Osteocyte (in vitro differentiated cells): ENCODE results near the gene DGUOK. TPM values are rescaled to one million over a fixed set of nuclear protein-coding genes. Genes with fewer than 3 reads are reported as not detected.

Experiments
- DNase-seq: peaks from one replicate; pipeline ENCODE4 v3.0.0; 2021; ENCODE audit warnings: mixed read lengths; ENCODE audit not compliant: unreplicated experiment; ENCODE audit errors: extremely low spot score
- H3K27ac Mint-ChIP-seq: one replicate; pipeline ENCODE4 v1.8.0; 2021; ENCODE audit warnings: mild to moderate bottlenecking, mixed read lengths; ENCODE audit not compliant: unreplicated experiment
- H3K27me3 Mint-ChIP-seq: one replicate; pipeline ENCODE4 v1.8.0; 2021; ENCODE audit warnings: mixed read lengths; ENCODE audit not compliant: unreplicated experiment
- H3K36me3 Mint-ChIP-seq: one replicate; pipeline ENCODE4 v1.8.0; 2021; ENCODE audit warnings: mixed read lengths; ENCODE audit not compliant: unreplicated experiment
- H3K4me1 Mint-ChIP-seq: one replicate; pipeline ENCODE4 v1.8.0; 2021; ENCODE audit warnings: mixed read lengths; ENCODE audit not compliant: unreplicated experiment
- H3K4me3 Mint-ChIP-seq: one replicate; pipeline ENCODE4 v1.8.0; 2021; ENCODE audit warnings: mild to moderate bottlenecking, moderate library complexity, mixed read lengths; ENCODE audit not compliant: unreplicated experiment
- H3K9me3 Mint-ChIP-seq: one replicate; pipeline ENCODE4 v1.8.0; 2021; ENCODE audit warnings: mixed read lengths; ENCODE audit not compliant: unreplicated experiment
- total RNA-seq: library from RNA; stranded (reverse); gene quantifications from 2 replicates; pipeline ENCODE4 v1.2.1, GENCODE V29; 2021
- TF ChIP-seq, protein P1 (sequence below): fragments of 200-600 bp; sonication (generic); IDR thresholded peaks from 2 replicates; pipeline ENCODE4 v1.5.0; 2021; ENCODE audit warnings: antibody characterized with exemption, mild to moderate bottlenecking, moderate library complexity

Gene DGUOK
- total RNA-seq, 1 donor from 2014 or later: 63.9 TPM

DNA sequence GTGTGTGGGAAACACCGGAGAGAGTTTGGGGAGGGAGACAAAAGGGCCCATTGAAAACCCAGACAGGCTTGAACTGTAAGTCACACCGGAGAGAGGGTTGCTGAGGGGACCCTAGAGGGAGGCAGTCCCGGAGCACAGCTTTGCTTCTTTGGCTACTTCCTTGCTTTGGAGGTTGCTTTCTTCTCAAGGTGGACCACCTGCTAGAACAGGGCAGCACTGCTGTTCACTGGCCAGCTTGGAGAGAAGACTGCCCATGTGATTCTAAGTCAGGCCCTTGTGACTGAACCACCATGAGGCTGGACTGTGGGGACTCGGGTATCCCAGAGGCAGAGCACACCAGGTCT, 29.5 kb upstream of the DGUOK start:
- peak; percentile 67 for DNase-seq
- H3K27ac Mint-ChIP-seq: peak overlapping the region; percentile 85
- TF ChIP-seq, protein P1, sequence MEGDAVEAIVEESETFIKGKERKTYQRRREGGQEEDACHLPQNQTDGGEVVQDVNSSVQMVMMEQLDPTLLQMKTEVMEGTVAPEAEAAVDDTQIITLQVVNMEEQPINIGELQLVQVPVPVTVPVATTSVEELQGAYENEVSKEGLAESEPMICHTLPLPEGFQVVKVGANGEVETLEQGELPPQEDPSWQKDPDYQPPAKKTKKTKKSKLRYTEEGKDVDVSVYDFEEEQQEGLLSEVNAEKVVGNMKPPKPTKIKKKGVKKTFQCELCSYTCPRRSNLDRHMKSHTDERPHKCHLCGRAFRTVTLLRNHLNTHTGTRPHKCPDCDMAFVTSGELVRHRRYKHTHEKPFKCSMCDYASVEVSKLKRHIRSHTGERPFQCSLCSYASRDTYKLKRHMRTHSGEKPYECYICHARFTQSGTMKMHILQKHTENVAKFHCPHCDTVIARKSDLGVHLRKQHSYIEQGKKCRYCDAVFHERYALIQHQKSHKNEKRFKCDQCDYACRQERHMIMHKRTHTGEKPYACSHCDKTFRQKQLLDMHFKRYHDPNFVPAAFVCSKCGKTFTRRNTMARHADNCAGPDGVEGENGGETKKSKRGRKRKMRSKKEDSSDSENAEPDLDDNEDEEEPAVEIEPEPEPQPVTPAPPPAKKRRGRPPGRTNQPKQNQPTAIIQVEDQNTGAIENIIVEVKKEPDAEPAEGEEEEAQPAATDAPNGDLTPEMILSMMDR: no peak

DNA sequence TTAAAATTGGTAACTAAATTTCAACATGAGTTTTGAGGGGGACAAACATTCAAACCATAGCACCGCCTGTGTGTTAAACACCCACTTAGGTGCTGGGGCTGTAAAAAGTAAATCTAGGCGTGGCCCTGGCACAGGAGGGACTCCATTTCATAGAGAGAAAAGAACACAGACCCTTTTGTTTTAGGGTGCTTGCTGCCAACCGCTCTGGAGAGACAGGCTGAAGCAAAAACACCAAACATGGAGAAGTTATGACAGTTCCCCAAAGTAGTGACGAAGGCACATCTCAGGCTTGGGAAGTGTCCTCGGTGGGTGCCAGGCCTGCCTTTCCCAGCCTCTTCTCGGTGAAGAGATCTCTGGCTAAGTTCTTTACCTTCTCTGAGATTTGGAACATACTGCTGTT, 28.7 kb upstream of the DGUOK start:
- peaks cover 16% of the 10 kb centered on the region for H3K36me3 Mint-ChIP-seq
- no peaks in the 10 kb centered on the region for H3K9me3 Mint-ChIP-seq
- peaks cover 62% of the 10 kb centered on the region for H3K4me1 Mint-ChIP-seq
- peak; percentile 30 for DNase-seq
- no peaks in the 10 kb centered on the region for H3K27me3 Mint-ChIP-seq
- H3K4me3 Mint-ChIP-seq: no peak overlapping the region
- TF ChIP-seq, protein P1: no peak
- H3K27ac Mint-ChIP-seq: no peak overlapping the region

More for the DNA sequence above, 29.5 kb upstream of the DGUOK start:
- Mint-ChIP-seq H3K27me3 (no peaks in the 10 kb centered on the region), H3K36me3 (peaks cover 11% of the 10 kb centered on the region), H3K4me1 (peaks cover 70% of the 10 kb centered on the region), H3K9me3 (no peaks in the 10 kb centered on the region), H3K4me3 (peak overlapping the region; percentile 29)

DNA sequence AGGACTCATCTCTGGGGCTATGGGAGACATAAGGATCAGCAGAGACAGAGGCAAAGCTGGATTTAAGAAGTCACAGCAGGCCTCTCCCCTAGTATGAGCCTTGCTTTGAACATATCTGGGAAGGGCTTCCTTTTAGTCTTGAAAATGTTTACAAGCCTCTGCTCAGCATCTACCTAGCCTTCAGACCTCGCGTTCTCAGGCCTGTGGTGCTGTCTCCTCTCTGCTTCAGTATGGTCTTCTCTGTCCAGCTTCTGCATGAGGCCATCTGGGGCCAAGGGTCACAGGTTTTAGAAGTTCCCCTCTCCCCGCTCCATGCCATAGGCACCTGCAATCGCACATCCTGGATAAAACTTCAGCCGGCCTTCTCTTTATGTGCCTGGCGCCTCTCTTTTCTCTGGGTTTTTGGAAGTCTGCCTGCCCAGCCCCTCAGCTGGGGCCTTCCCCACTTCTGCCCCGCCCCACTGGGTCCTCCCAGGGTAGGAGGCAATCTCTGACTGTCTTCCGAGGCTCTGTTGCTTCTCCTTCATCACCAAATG, 26.8 kb upstream of the DGUOK start:
- DNase-seq: peak; percentile 66
- TF ChIP-seq, protein P1: no peak
- peaks cover 43% of the 10 kb centered on the region for H3K4me1 Mint-ChIP-seq
- peaks cover 20% of the 10 kb centered on the region for H3K36me3 Mint-ChIP-seq
- H3K4me3 Mint-ChIP-seq: no peak overlapping the region
- no peak overlapping the region for H3K27ac Mint-ChIP-seq
- no peaks in the 10 kb centered on the region for H3K27me3 Mint-ChIP-seq
- H3K9me3 Mint-ChIP-seq: no peaks in the 10 kb centered on the region

DNA sequence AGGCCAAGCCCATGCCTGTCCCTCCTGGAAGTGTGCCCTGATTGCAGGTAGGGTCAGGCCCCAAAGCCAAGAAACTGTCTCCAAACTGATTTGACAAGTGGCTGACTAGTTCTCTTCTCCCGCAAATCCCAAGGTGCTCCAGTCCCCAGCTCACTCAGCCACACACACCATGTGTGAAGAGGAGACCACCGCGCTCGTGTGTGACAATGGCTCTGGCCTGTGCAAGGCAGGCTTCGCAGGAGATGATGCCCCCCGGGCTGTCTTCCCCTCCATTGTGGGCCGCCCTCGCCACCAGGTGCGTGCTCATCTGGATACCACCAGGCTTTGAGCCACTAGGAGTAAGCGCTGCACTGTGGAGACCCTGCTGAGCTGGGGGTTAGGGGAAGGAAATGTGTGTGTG, 25.5 kb upstream of the DGUOK start:
- TF ChIP-seq, protein P1: no peak
- no peak overlapping the region for H3K4me3 Mint-ChIP-seq
- H3K27me3 Mint-ChIP-seq: no peaks in the 10 kb centered on the region
- peaks cover 30% of the 10 kb centered on the region for H3K4me1 Mint-ChIP-seq
- no peaks in the 10 kb centered on the region for H3K9me3 Mint-ChIP-seq
- H3K36me3 Mint-ChIP-seq: peaks cover 20% of the 10 kb centered on the region
- no peak overlapping the region for H3K27ac Mint-ChIP-seq
- DNase-seq: peak; percentile 79

DNA sequence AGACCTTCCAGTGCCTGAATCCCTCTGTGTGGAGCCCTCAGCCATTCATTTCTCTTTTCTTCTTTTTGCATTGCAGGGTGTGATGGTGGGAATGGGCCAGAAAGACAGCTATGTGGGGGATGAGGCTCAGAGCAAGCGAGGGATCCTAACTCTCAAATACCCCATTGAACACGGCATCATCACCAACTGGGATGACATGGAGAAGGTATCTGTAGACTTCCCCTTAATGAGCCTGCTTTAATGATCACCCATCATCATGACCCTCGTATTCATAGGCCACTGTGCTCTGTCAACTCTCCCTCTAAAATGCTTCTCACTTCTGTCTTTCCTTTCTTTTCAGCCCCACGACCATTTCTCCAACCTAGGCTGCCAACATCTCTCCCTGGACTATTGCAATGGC, 24.4 kb upstream of the DGUOK start:
- no peak overlapping the region for H3K27ac Mint-ChIP-seq
- H3K9me3 Mint-ChIP-seq: no peaks in the 10 kb centered on the region
- H3K4me1 Mint-ChIP-seq: peaks cover 24% of the 10 kb centered on the region
- DNase-seq: peak; percentile 27
- H3K4me3 Mint-ChIP-seq: no peak overlapping the region
- H3K36me3 Mint-ChIP-seq: peaks cover 22% of the 10 kb centered on the region
- no peaks in the 10 kb centered on the region for H3K27me3 Mint-ChIP-seq
- TF ChIP-seq, protein P1: no peak
